ENCODE data around the gene CYLD. TPM values are rescaled to one million over a fixed set of nuclear protein-coding genes. Genes with fewer than 3 reads are reported as not detected.

Gene CYLD
- total and polyA plus RNA-seq, 2 donors (not counting 3 experiments of a cell fraction or from before 2014, with no cell fraction given) = 7.4 to 21.5 TPM

DNA sequence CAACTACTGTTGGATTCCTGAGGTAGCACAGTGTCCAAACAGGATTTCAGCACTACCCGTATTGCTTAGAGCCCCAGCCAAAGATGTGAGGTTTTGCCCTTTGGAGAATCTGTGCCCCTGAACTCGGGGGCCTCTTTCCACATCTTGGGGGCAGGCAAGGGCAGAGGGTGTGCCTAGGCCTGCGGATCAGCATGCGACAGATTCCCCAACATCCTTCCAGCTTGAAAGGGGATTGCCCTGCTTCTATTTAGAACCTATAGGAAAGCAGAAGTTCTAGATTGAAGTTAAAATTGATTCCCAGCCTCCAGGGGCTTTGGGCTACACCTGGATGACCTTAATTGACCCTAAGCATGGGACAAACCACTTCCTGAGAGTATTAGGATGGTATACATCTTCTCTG, 28.9 kb upstream of the CYLD start:
- no peak for DNase-seq (ENCODE audit: low read depth, low spot score)
- ChIA-PET POLR2A (no interaction called here), CTCF (no interaction called here)
- dilution Hi-C loops (cut with MboI; ENCODE audit: extremely low pct_ligation_motif_present, low sequenced_read_pairs) = no loop called here
- no peak for FAIRE-seq
- H3K36me3 ChIP-seq (ENCODE audit: control insufficient read depth in 2 of 2, extremely low read depth in 1 of 2, insufficient read depth in 2 of 2, low read length in 2 of 2) = no peaks in the 10 kb centered on the region
- no peak overlapping the region for H3K4me3 ChIP-seq (replicated peaks in 1 of 3; ENCODE audit: insufficient read depth in 1 of 3, low read depth in 1 of 3, low read length in 3 of 3)
- no peak overlapping the region for H3K27ac ChIP-seq (ENCODE audit: insufficient read depth, low read depth, low read length)
- H3K79me2 ChIP-seq (ENCODE audit: control insufficient read depth, insufficient read depth, low read length) = no peaks in the 10 kb centered on the region
- H3K9me1 ChIP-seq (replicated peaks; ENCODE audit: control insufficient read depth, extremely low read depth, insufficient read depth, low read length) = no peaks in the 10 kb centered on the region
- no peaks in the 10 kb centered on the region for H3K27me3 ChIP-seq (ENCODE audit: control insufficient read depth in 2 of 2, insufficient read depth in 2 of 2, low read length in 2 of 2)
- H3K4me2 ChIP-seq (ENCODE audit: insufficient read depth, low read length) = no peak overlapping the region
- no peaks in the 10 kb centered on the region for H3K4me1 ChIP-seq (ENCODE audit: control insufficient read depth, extremely low read depth, insufficient read depth, low read length)
- TF ChIP-seq, protein P1, sequence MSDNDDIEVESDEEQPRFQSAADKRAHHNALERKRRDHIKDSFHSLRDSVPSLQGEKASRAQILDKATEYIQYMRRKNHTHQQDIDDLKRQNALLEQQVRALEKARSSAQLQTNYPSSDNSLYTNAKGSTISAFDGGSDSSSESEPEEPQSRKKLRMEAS (IDR thresholded peaks at IDR 0.05; ENCODE audit: insufficient read depth, insufficient read length) = no peak
- no peak for TF ChIP-seq EZH2 (IDR thresholded peaks at IDR 0.05; ENCODE audit: borderline replicate concordance, low read depth, low read length, severe bottlenecking)
- no peak for TF ChIP-seq GATA2 (IDR thresholded peaks at IDR 0.05; ENCODE audit: insufficient read depth, insufficient read length, low read depth, low read length)
- TF ChIP-seq MYC (IDR thresholded peaks at IDR 0.05; ENCODE audit: low read depth, low read length) = no peak
- no peak for TF ChIP-seq JUN (IDR thresholded peaks at IDR 0.05; ENCODE audit: borderline replicate concordance, insufficient read depth, insufficient read length, low read depth)
- no peak for TF ChIP-seq FOS (IDR thresholded peaks at IDR 0.05; ENCODE audit: borderline replicate concordance, insufficient read depth, low read length)
- no peak for TF ChIP-seq POLR2AphosphoS5 (IDR thresholded peaks at IDR 0.05; ENCODE audit: insufficient read depth, low read depth, low read length)
- no peak for TF ChIP-seq POLR2A (IDR thresholded peaks at IDR 0.05; ENCODE audit: low read depth, low read length)
- TF ChIP-seq, protein P2, sequence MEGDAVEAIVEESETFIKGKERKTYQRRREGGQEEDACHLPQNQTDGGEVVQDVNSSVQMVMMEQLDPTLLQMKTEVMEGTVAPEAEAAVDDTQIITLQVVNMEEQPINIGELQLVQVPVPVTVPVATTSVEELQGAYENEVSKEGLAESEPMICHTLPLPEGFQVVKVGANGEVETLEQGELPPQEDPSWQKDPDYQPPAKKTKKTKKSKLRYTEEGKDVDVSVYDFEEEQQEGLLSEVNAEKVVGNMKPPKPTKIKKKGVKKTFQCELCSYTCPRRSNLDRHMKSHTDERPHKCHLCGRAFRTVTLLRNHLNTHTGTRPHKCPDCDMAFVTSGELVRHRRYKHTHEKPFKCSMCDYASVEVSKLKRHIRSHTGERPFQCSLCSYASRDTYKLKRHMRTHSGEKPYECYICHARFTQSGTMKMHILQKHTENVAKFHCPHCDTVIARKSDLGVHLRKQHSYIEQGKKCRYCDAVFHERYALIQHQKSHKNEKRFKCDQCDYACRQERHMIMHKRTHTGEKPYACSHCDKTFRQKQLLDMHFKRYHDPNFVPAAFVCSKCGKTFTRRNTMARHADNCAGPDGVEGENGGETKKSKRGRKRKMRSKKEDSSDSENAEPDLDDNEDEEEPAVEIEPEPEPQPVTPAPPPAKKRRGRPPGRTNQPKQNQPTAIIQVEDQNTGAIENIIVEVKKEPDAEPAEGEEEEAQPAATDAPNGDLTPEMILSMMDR (IDR thresholded peaks at IDR 0.05; ENCODE audit: extremely low read depth in 1 of 2, insufficient read depth in 1 of 2, low read depth in 1 of 2, low read length in 2 of 2) = no peak
- H2AFZ ChIP-seq (ENCODE audit: low read depth, low read length) = no peak overlapping the region
- BruUV-seq (replicated peaks) = no TSS peak
- intact Hi-C loops (cut with micrococcal nuclease) = no loop called here
- no peaks in the 10 kb centered on the region for H3K9me3 ChIP-seq (replicated peaks; ENCODE audit: control insufficient read depth, insufficient read depth, low read length)
- no peaks in the 10 kb centered on the region for H4K20me1 ChIP-seq (replicated peaks; ENCODE audit: control insufficient read depth, extremely low read depth, insufficient read depth, low read length)
- no peak overlapping the region for H3K9ac ChIP-seq (replicated peaks; ENCODE audit: extremely low read depth, insufficient read depth, low read length)

Data from endothelial cell of umbilical vein (primary cell).